HCT116 (cell line): ENCODE data around the gene CALHM2. TPM values are rescaled to one million over a fixed set of nuclear protein-coding genes. Genes with fewer than 3 reads are reported as not detected.

Source experiments
- ATAC-seq: fragments of 200-7000 bp; cut with Tn5 transposase; 2 replicates; pipeline ENCODE4 v1.9.1; 2020; ENCODE audit warnings: mild to moderate bottlenecking, moderate library complexity
- BruUV-seq: library from RNA; stranded (reverse); fragments of 400-500 nt; replicated peaks from 2 replicates; lab custom pipeline; 2021; lab: Mats Ljungman, UMichigan
- CTCF ChIA-PET: fragments of 300-600 bp; sonication (Branson Sonifier 250); formaldehyde crosslinking; loops from one replicate; lab custom pipeline; 2021; ENCODE audit warnings: antibody characterized with exemption; lab: Charles Lee
- POLR2A ChIA-PET: fragments of 300-600, 350-600 bp; sonication (Branson Sonifier 250); formaldehyde crosslinking; loops from one replicate; lab custom pipeline; 2021; ENCODE audit warnings: antibody characterized with exemption; lab: Charles Lee
- RAD21 ChIA-PET, 2 experiments: fragments of 300-600 bp; sonication (Branson Sonifier 250); formaldehyde crosslinking; loops; one replicate each; lab custom pipeline; 2023; ENCODE audit warnings: low total read pairs in 2 of 2; ENCODE audit not compliant: uncharacterized antibody in 2 of 2, unreplicated experiment in 2 of 2, low non-redundant PET in 1 of 2; lab: Charles Lee
- DNase-seq: peaks from one replicate; pipeline ENCODE4 v3.0.0-alpha.2; 2010; ENCODE audit warnings: low read depth, low spot score
- H2AFZ ChIP-seq: fragments of 200-600 bp; shearing (Covaris generic), sonication (generic); 2 replicates; pipeline ENCODE4 v1.6.1; 2017; ENCODE audit warnings: low read depth, mixed run types, mixed read lengths, antibody characterized with exemption, low read length; ENCODE audit not compliant: poor library complexity, severe bottlenecking
- H3K27ac ChIP-seq: 2 replicates; pipeline ENCODE4 v1.5.1; 2012; ENCODE audit warnings: low read depth, low read length
- H3K27me3 ChIP-seq: fragments of 200-600 bp; sonication (generic); 2 replicates; pipeline ENCODE4 v1.6.1; 2016; ENCODE audit warnings: mixed run types, low read length, mixed read lengths; ENCODE audit not compliant: insufficient read depth
- H3K36me3 ChIP-seq, 2 experiments: fragments of 200-500 bp in 1 of 2; fragments of 200-600 bp in 1 of 2; sonication (Bioruptor generic) in 1 of 2; sonication (generic) in 1 of 2; 2 replicates each; pipeline versions ENCODE4 v1.5.1 to v1.6.1; 2014 to 2016; ENCODE audit warnings: low read length in 2 of 2, inconsistent platforms in 1 of 2, mixed read lengths in 1 of 2, mixed run types in 1 of 2; ENCODE audit not compliant: insufficient read depth in 2 of 2, control insufficient read depth in 1 of 2
- H3K4me1 ChIP-seq, 2 experiments: fragments of 200-600 bp in 1 of 2; sonication (generic) in 1 of 2; 2 replicates each; pipeline versions ENCODE4 v1.5.1 to v1.6.1; 2012 to 2017; ENCODE audit warnings: low read length in 2 of 2, inconsistent platforms in 1 of 2, mild to moderate bottlenecking in 1 of 2, mixed read lengths in 1 of 2, mixed run types in 1 of 2, moderate library complexity in 1 of 2; ENCODE audit not compliant: insufficient read depth in 2 of 2, control insufficient read depth in 1 of 2
- H3K4me2 ChIP-seq: fragments of 200-600 bp; sonication (generic); 2 replicates; pipeline ENCODE4 v1.6.1; 2017; ENCODE audit warnings: mixed run types, low read length, mixed read lengths
- H3K4me3 ChIP-seq, 2 experiments: fragments of 200-600 bp in 1 of 2; sonication (generic) in 1 of 2; replicated peaks in 1 of 2; 2 replicates each; pipeline ENCODE4 v1.5.1; 2011 to 2016; ENCODE audit warnings: low read length in 2 of 2, control low read depth in 1 of 2, low read depth in 1 of 2, mild to moderate bottlenecking in 1 of 2, mixed read lengths in 1 of 2, mixed run types in 1 of 2
- H3K79me2 ChIP-seq: fragments of 200-600 bp; sonication (generic); 2 replicates; pipeline ENCODE4 v1.6.1; 2017; ENCODE audit warnings: mild to moderate bottlenecking, mixed run types, low read length, moderate library complexity, mixed read lengths; ENCODE audit not compliant: insufficient read depth
- H3K9ac ChIP-seq: fragments of 200-600 bp; sonication (generic); 2 replicates; pipeline ENCODE4 v1.6.1; 2016; ENCODE audit warnings: low read length, mixed read lengths
- H3K9me2 ChIP-seq: fragments of 200-600 bp; sonication (generic), shearing (Covaris generic); 2 replicates; pipeline ENCODE4 v1.6.1; 2017; ENCODE audit warnings: mixed run types, mild to moderate bottlenecking, moderate library complexity; ENCODE audit not compliant: insufficient read depth
- H3K9me3 ChIP-seq, 2 experiments: fragments of 200-500 bp in 1 of 2; fragments of 200-600 bp in 1 of 2; sonication (Bioruptor generic) in 1 of 2; sonication (generic) in 1 of 2; 2 replicates each; pipeline ENCODE4 v1.6.1; 2014 to 2017; ENCODE audit warnings: low read length in 2 of 2, mixed read lengths in 2 of 2, inconsistent platforms in 1 of 2, low read depth in 1 of 2, mild to moderate bottlenecking in 1 of 2, mixed run types in 1 of 2, moderate library complexity in 1 of 2; ENCODE audit not compliant: control insufficient read depth in 1 of 2, insufficient read depth in 1 of 2
- H4K20me1 ChIP-seq: fragments of 200-600 bp; sonication (generic), shearing (Covaris generic); 2 replicates; pipeline ENCODE4 v1.6.1; 2017; ENCODE audit warnings: mixed run types, mild to moderate bottlenecking, moderate library complexity; ENCODE audit not compliant: insufficient read depth
- ATF3 ChIP-seq: IDR thresholded peaks from 2 replicates; pipeline ENCODE4 v1.6.1; 2012
- ELF1 ChIP-seq: IDR thresholded peaks from 2 replicates; pipeline ENCODE4 v1.6.1; 2012; ENCODE audit warnings: low read depth, borderline replicate concordance
- EZH2phosphoT487 ChIP-seq: fragments of 200-600 bp; IDR thresholded peaks from 2 replicates; pipeline ENCODE4 v1.6.1; 2018; ENCODE audit warnings: antibody characterized with exemption, borderline replicate concordance
- JUND ChIP-seq: IDR thresholded peaks from 2 replicates; pipeline ENCODE4 v1.6.1; 2012
- POLR2A ChIP-seq: IDR thresholded peaks from 2 replicates; pipeline ENCODE4 v1.7.0; 2011; ENCODE audit warnings: borderline replicate concordance; ENCODE audit not compliant: insufficient read depth, insufficient read length; ENCODE audit errors: extremely low read depth
- REST ChIP-seq: IDR thresholded peaks from 2 replicates; pipeline ENCODE4 v1.6.1; 2012; ENCODE audit warnings: low read depth
- SIN3A ChIP-seq: IDR thresholded peaks from 2 replicates; pipeline ENCODE4 v1.6.1; 2012; ENCODE audit warnings: low read depth
- SRF ChIP-seq: IDR thresholded peaks from 2 replicates; pipeline ENCODE4 v1.6.1; 2012; ENCODE audit warnings: low read depth
- ZFX ChIP-seq: fragments of 450-650 bp; IDR thresholded peaks from 2 replicates; pipeline ENCODE4 v1.6.1; 2017
- ZNF274 ChIP-seq: fragments of 200-500 bp; sonication (Bioruptor generic); IDR thresholded peaks from 2 replicates; pipeline ENCODE4 v1.6.1; 2014; ENCODE audit warnings: mild to moderate bottlenecking, low read depth, low read length, inconsistent platforms
- intact Hi-C: fragments of 100-400 bp; cut with micrococcal nuclease; formaldehyde crosslinking; loops from 2 replicates; pipeline ENCODE4 v1.10.0; 2022
- total RNA-seq: library from RNA; stranded (reverse); gene quantifications from one replicate; pipeline ENCODE4 v1.2.1, GENCODE V29; 2021; ENCODE audit not compliant: unreplicated experiment
- TF ChIP-seq, protein P1 (sequence below): IDR thresholded peaks from 2 replicates; pipeline ENCODE4 v1.6.1; 2012
- TF ChIP-seq, protein P2 (sequence below): IDR thresholded peaks from 2 replicates; pipeline ENCODE4 v1.6.1; 2011; ENCODE audit warnings: mild to moderate bottlenecking, low read length, moderate library complexity; ENCODE audit not compliant: insufficient replicate concordance; ENCODE audit errors: extremely low read depth

CALHM2 gene
- total RNA-seq, 1 experiment from 2014 or later = 46.1 TPM

DNA sequence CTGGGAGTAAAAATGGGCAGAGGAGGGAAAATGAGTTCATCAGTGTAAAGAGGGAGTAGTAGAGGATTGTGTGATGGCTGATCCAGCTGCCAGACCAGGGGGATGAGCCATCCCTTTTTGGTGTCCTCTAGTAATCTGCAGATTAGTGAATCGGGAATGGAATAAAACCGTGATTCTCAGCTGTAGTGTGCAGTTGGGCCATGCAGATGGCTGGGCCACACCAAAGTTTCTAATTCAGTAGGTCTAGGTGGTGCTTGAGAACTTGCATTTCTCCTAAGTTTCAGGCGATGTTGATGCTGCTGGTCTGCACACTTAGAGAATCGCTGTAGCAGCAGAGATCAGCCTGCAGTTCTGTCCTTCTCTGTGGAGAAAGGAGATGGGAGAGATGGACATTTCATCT is 33.1 kb downstream of the CALHM2 start:
- DNase-seq = no peak
- no peak overlapping the region for H3K27ac ChIP-seq
- peaks cover 71 to 92% of the 10 kb centered on the region in 2 experiments for H3K36me3 ChIP-seq
- H3K4me2 ChIP-seq = no peak overlapping the region
- 0 out of 2 replicates have a peak, but pooled peaks cover 3% of the 10 kb centered on the region for H4K20me1 ChIP-seq
- ChIA-PET CTCF (interaction anchor here (1.1 to 1.5 kb wide), 2 partner anchors 61 to 67 kb away, joined by 3 read pairs; no protein-coding TSS in a partner anchor), POLR2A (no interaction called here), RAD21 (no interaction called here)
- H2AFZ ChIP-seq = no peak overlapping the region
- no peak overlapping the region for H3K9ac ChIP-seq
- intact Hi-C loops = no loop called here
- peaks cover 66% of the 10 kb centered on the region; the same call in 1 of the 2 replicates for H3K79me2 ChIP-seq
- no TSS peak for BruUV-seq
- no peak overlapping the region for H3K4me3 ChIP-seq
- no peaks in the 10 kb centered on the region for H3K9me3 ChIP-seq
- H3K27me3 ChIP-seq = no peaks in the 10 kb centered on the region
- no peaks in the 10 kb centered on the region for H3K9me2 ChIP-seq
- TF ChIP-seq ZNF274 = no peak
- TF ChIP-seq, protein P1, sequence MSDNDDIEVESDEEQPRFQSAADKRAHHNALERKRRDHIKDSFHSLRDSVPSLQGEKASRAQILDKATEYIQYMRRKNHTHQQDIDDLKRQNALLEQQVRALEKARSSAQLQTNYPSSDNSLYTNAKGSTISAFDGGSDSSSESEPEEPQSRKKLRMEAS = no peak
- TF ChIP-seq JUND = no peak
- TF ChIP-seq, protein P2, sequence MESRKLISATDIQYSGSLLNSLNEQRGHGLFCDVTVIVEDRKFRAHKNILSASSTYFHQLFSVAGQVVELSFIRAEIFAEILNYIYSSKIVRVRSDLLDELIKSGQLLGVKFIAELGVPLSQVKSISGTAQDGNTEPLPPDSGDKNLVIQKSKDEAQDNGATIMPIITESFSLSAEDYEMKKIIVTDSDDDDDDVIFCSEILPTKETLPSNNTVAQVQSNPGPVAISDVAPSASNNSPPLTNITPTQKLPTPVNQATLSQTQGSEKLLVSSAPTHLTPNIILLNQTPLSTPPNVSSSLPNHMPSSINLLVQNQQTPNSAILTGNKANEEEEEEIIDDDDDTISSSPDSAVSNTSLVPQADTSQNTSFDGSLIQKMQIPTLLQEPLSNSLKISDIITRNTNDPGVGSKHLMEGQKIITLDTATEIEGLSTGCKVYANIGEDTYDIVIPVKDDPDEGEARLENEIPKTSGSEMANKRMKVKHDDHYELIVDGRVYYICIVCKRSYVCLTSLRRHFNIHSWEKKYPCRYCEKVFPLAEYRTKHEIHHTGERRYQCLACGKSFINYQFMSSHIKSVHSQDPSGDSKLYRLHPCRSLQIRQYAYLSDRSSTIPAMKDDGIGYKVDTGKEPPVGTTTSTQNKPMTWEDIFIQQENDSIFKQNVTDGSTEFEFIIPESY = no peak
- TF ChIP-seq SRF = no peak
- no peak for TF ChIP-seq POLR2A
- no peak for TF ChIP-seq EZH2phosphoT487
- TF ChIP-seq ATF3 = no peak
- TF ChIP-seq ZFX = no peak
- TF ChIP-seq SIN3A = no peak
- no peak for TF ChIP-seq REST
- no peak for TF ChIP-seq ELF1
- H3K4me1 ChIP-seq = no peaks in the 10 kb centered on the region
- no peak for ATAC-seq
